ENCODE results near the gene CHST9. TPM values are rescaled to one million over a fixed set of nuclear protein-coding genes. Genes with fewer than 3 reads are reported as not detected.

Gene CHST9
- total and polyA plus RNA-seq, 9 of the 15 experiments (the other 6 are each of a cell fraction or from before 2014, with no cell fraction given): not detected

DNA sequence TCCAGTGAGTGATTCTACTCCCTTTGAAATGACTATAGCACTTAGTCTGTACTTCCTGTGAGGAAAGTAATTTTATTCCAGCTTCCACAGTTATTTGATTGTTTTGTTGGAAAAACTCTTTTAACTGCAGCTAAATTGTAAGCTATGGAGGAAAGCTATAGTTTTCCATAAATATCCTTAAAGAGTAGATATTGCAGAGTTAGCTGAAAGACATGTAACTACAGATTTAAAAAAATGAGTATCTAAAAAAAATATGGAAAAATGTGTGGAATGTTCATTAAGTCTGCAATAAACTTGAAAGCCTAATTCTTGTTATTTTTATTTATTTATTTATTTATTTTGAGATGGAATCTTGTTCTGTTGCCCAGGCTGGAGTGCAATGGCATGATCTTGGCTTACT, 262.8 kb downstream of the CHST9 start (continued):
- TF ChIP-seq TCFL5 (CRISPR knock-in tag; conservative IDR thresholded peaks at IDR 0.05) (no peak), ZBTB33 (CRISPR knock-in tag; IDR thresholded peaks at IDR 0.05) (no peak), OTX1 (CRISPR knock-in tag; IDR thresholded peaks at IDR 0.05) (no peak), RFX5 (IDR thresholded peaks at IDR 0.05; ENCODE audit: low read depth, low read length) (no peak), ATF7 (IDR thresholded peaks at IDR 0.05) (no peak)
- TF ChIP-seq, protein P1, sequence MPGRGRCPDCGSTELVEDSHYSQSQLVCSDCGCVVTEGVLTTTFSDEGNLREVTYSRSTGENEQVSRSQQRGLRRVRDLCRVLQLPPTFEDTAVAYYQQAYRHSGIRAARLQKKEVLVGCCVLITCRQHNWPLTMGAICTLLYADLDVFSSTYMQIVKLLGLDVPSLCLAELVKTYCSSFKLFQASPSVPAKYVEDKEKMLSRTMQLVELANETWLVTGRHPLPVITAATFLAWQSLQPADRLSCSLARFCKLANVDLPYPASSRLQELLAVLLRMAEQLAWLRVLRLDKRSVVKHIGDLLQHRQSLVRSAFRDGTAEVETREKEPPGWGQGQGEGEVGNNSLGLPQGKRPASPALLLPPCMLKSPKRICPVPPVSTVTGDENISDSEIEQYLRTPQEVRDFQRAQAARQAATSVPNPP (IDR thresholded peaks at IDR 0.05; ENCODE audit: borderline replicate concordance, insufficient read depth, insufficient read length): no peak

DNA sequence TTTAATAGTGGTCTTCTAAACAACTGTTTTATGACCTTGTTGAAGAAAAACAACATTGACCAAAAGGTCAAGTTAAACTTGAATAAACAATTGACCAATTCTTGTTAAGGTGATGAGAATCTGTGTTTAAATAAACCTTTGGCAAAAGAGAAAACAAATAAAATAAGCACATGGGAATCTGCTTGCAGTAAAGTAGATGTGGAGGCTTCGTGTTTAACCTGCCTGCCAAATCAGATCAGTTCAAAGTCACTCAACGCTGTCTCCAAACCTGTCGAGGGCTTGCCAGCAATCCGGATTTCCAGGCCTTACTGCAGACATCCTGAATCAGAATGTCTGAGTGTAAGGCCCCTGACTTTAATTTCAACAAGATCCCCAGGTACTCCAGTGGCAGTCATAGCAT, 264.5 kb downstream of the CHST9 start:
- intact Hi-C loops (cut with micrococcal nuclease): no loop called here
- TF ChIP-seq RBFOX2 (IDR thresholded peaks at IDR 0.05; ENCODE audit: low read depth, low read length) (no peak), HDAC3 (IDR thresholded peaks at IDR 0.05; ENCODE audit: borderline replicate concordance, partially characterized antibody) (no peak), LCOR (CRISPR knock-in tag; IDR thresholded peaks at IDR 0.05) (no peak), ZFP36 (IDR thresholded peaks at IDR 0.05; ENCODE audit: low read depth, low read length, partially characterized antibody) (no peak), ATF1 (CRISPR knock-in tag; IDR thresholded peaks at IDR 0.05) (no peak), ATF1 (tag; IDR thresholded peaks at IDR 0.05) (no peak), SNRNP70 (optimal IDR thresholded peaks at IDR 0.05; ENCODE audit: low read depth, low read length) (no peak)
- TF ChIP-seq, protein P2, sequence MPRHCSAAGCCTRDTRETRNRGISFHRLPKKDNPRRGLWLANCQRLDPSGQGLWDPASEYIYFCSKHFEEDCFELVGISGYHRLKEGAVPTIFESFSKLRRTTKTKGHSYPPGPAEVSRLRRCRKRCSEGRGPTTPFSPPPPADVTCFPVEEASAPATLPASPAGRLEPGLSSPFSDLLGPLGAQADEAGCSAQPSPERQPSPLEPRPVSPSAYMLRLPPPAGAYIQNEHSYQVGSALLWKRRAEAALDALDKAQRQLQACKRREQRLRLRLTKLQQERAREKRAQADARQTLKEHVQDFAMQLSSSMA (CRISPR knock-in tag; IDR thresholded peaks at IDR 0.05): no peak
- TF ChIP-seq, protein P3, sequence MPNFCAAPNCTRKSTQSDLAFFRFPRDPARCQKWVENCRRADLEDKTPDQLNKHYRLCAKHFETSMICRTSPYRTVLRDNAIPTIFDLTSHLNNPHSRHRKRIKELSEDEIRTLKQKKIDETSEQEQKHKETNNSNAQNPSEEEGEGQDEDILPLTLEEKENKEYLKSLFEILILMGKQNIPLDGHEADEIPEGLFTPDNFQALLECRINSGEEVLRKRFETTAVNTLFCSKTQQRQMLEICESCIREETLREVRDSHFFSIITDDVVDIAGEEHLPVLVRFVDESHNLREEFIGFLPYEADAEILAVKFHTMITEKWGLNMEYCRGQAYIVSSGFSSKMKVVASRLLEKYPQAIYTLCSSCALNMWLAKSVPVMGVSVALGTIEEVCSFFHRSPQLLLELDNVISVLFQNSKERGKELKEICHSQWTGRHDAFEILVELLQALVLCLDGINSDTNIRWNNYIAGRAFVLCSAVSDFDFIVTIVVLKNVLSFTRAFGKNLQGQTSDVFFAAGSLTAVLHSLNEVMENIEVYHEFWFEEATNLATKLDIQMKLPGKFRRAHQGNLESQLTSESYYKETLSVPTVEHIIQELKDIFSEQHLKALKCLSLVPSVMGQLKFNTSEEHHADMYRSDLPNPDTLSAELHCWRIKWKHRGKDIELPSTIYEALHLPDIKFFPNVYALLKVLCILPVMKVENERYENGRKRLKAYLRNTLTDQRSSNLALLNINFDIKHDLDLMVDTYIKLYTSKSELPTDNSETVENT (CRISPR knock-in tag; IDR thresholded peaks at IDR 0.05): no peak

More for the DNA sequence above, 264.5 kb downstream of the CHST9 start:
- no peak for FAIRE-seq
- ChIA-PET CTCF (ENCODE audit: low intra/inter-chr PET ratio) (no interaction called here), POLR2A (no interaction called here)
- no peaks in the 10 kb centered on the region for H4K20me1 ChIP-seq (replicated peaks; ENCODE audit: control insufficient read depth, insufficient read depth, low read length)
- H3K9me1 ChIP-seq (ENCODE audit: control insufficient read depth, insufficient read depth, low read length): no peaks in the 10 kb centered on the region
- no peak overlapping the region for H3K4me3 ChIP-seq
- no peaks in the 10 kb centered on the region for H3K27me3 ChIP-seq (ENCODE audit: control insufficient read depth in 2 of 2, insufficient read depth in 2 of 2, low read length in 2 of 2)
- no peaks in the 10 kb centered on the region for H3K36me3 ChIP-seq (ENCODE audit: control insufficient read depth, insufficient read depth, low read length)
- 1% methylated on average over 4 of the region's 4 CpGs for WGBS (ENCODE audit: insufficient coverage, low coverage, missing lambda C conversion rate)
- no TSS peak for BruUV-seq (replicated peaks)
- H3K79me2 ChIP-seq (ENCODE audit: control insufficient read depth, insufficient read depth, low read length): no peaks in the 10 kb centered on the region
- DNase-seq (ENCODE audit: extremely low read depth in 1 of 4, low spot score in 3 of 4): no peak
- no peak overlapping the region for H3K9ac ChIP-seq (ENCODE audit: insufficient read depth in 1 of 2, low read depth in 2 of 2, low read length in 2 of 2)
- no peak overlapping the region for H2AFZ ChIP-seq (ENCODE audit: low read depth, low read length)
- H3K9me3 ChIP-seq (replicated peaks; ENCODE audit: control insufficient read depth, insufficient read depth, low read depth, low read length): no peaks in the 10 kb centered on the region
- in situ Hi-C loops (cut with MboI): no loop called here
- no peak overlapping the region for H3K4me2 ChIP-seq (ENCODE audit: insufficient read depth, low read length)
- no peaks in the 10 kb centered on the region for H3K4me1 ChIP-seq (replicated peaks in 1 of 2; ENCODE audit: control insufficient read depth in 2 of 2, insufficient read depth in 2 of 2, low read length in 2 of 2)
- no peak overlapping the region for H3K27ac ChIP-seq (ENCODE audit: extremely low read depth, low read depth, low read length)
- ATAC-seq: no peak
